ENCODE measurements around the gene PAK2.
A peak's percentile ranks its signal among the peaks of the same experiment; 100 is the strongest.

The PAK2 gene

GRCh38 chr3:196875258-196875657, 135.6 kb downstream of the PAK2 start:
- Mint-ChIP-seq H3K4me1 (peaks cover 46% of the 10 kb centered on the region), H3K36me3 (ENCODE audit: low read depth) (peaks cover 4% of the 10 kb centered on the region), H3K9me3 (no peaks in the 10 kb centered on the region), H3K4me3 (no peak overlapping the region), H3K27ac (peak overlapping the region; percentile 15), H3K27me3 (no peaks in the 10 kb centered on the region)
- DNase-seq, result no peak
- no peak for ATAC-seq
